OCI-LY1 (cell line): ENCODE results near the gene PIGN.

ENCODE experiments used
- H2AFZ ChIP-seq: fragments of 200-600 bp; sonication (generic), shearing (Covaris generic); 2 replicates; pipeline ENCODE4 v1.6.0; 2014; ENCODE audit warnings: antibody characterized with exemption, mild to moderate bottlenecking, low read length
- H3F3A ChIP-seq: fragments of 200-600 bp; sonication (generic), shearing (Covaris generic); 2 replicates; pipeline ENCODE4 v1.6.0; 2014; ENCODE audit warnings: mild to moderate bottlenecking, antibody characterized with exemption, low read length, moderate library complexity; ENCODE audit not compliant: insufficient read depth
- H3K27ac ChIP-seq: fragments of 200-600 bp; sonication (generic); 2 replicates; pipeline ENCODE4 v1.5.1; 2014; ENCODE audit warnings: low read length, mixed run types, mild to moderate bottlenecking, low read depth; ENCODE audit not compliant: poor library complexity, severe bottlenecking
- H3K27me3 ChIP-seq: fragments of 200-600 bp; sonication (generic); 2 replicates; pipeline ENCODE4 v1.6.0; 2014; ENCODE audit warnings: antibody characterized with exemption, mild to moderate bottlenecking, low read length, moderate library complexity; ENCODE audit not compliant: insufficient read depth
- H3K36me3 ChIP-seq: fragments of 200-600 bp; sonication (generic); 2 replicates; pipeline ENCODE4 v1.6.1; 2014; ENCODE audit warnings: mild to moderate bottlenecking, antibody characterized with exemption, low read length, moderate library complexity, mixed read lengths; ENCODE audit not compliant: insufficient read depth
- H3K4me1 ChIP-seq: fragments of 200-600 bp; sonication (generic); 2 replicates; pipeline ENCODE4 v1.5.1; 2014; ENCODE audit warnings: mild to moderate bottlenecking, low read length, moderate library complexity; ENCODE audit not compliant: insufficient read depth, severe bottlenecking
- H3K4me2 ChIP-seq: fragments of 200-600 bp; sonication (generic), shearing (Covaris generic); 2 replicates; pipeline ENCODE4 v1.6.1; 2014; ENCODE audit warnings: low read length
- H3K4me3 ChIP-seq: fragments of 200-600 bp; sonication (generic); 2 replicates; pipeline ENCODE4 v1.5.1; 2014; ENCODE audit warnings: low read length, low read depth, mild to moderate bottlenecking, mixed read lengths; ENCODE audit not compliant: poor library complexity, severe bottlenecking
- H3K79me2 ChIP-seq: fragments of 200-600 bp; shearing (Covaris generic); 2 replicates; pipeline ENCODE4 v1.6.1; 2016; ENCODE audit warnings: mixed run types, low read length, mixed read lengths; ENCODE audit not compliant: insufficient read depth
- H3K9ac ChIP-seq: fragments of 200-600 bp; sonication (generic), shearing (Covaris generic); 2 replicates; pipeline ENCODE4 v1.6.1; 2014; ENCODE audit warnings: mild to moderate bottlenecking, low read length, mixed read lengths
- H3K9me2 ChIP-seq: fragments of 200-600 bp; sonication (generic), shearing (Covaris generic); 2 replicates; pipeline ENCODE4 v1.6.1; 2014; ENCODE audit warnings: low read depth, mild to moderate bottlenecking, low read length, mixed read lengths
- H3K9me3 ChIP-seq: fragments of 200-600 bp; shearing (Covaris generic); 2 replicates; pipeline ENCODE4 v1.6.1; 2014; ENCODE audit warnings: low read length, mixed read lengths
- H4K20me1 ChIP-seq: fragments of 200-600 bp; sonication (generic), shearing (Covaris generic); 2 replicates; pipeline ENCODE4 v1.6.0; 2016; ENCODE audit warnings: mild to moderate bottlenecking, low read length; ENCODE audit not compliant: insufficient read depth
- EZH2 ChIP-seq: fragments of 200-600 bp; sonication (generic), shearing (Covaris generic); IDR thresholded peaks from 2 replicates; pipeline ENCODE4 v1.8.0; 2017; ENCODE audit warnings: borderline replicate concordance, mixed run types, mild to moderate bottlenecking, antibody characterized with exemption, low read length, moderate library complexity, mixed read lengths
- TF ChIP-seq, protein P1 (sequence below): fragments of 200-600 bp; sonication (generic), shearing (Covaris generic); IDR thresholded peaks from 2 replicates; pipeline ENCODE4 v1.5.1; 2017; ENCODE audit warnings: mild to moderate bottlenecking, antibody characterized with exemption, low read length, moderate library complexity, mixed read lengths

Gene PIGN

DNA sequence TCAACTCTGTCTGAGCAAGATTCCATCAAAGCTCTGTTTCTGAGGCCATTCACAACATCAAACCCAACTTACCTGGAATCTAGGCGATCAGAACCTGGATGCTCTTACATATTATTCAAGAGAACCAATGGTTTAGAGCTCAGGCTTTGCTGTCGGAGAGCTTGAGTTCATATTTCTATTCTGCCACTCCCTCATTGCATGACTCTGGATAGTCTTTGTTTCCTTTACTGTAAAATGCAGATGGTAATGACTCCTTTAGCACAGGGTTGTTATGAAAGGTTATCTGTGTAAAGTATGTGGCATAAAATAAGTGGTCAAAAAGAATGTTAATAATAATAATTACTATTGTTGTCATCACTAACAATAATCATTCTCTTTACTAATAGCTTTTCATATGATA lies 12.8 kb upstream of the PIGN start:
- Histone ChIP-seq H3K79me2 (peaks cover 84% of the 10 kb centered on the region), H3F3A (no peaks in the 10 kb centered on the region), H3K36me3 (no peaks in the 10 kb centered on the region), H3K9me2 (no peaks in the 10 kb centered on the region), H3K4me3 (no peak overlapping the region), H3K9ac (no peak overlapping the region), H3K27me3 (no peaks in the 10 kb centered on the region), H3K9me3 (no peaks in the 10 kb centered on the region), H2AFZ (no peak overlapping the region), H3K4me2 (no peak overlapping the region), H4K20me1 (no peaks in the 10 kb centered on the region), H3K27ac (no peak overlapping the region), H3K4me1 (no peaks in the 10 kb centered on the region)
- TF ChIP-seq, protein P1, sequence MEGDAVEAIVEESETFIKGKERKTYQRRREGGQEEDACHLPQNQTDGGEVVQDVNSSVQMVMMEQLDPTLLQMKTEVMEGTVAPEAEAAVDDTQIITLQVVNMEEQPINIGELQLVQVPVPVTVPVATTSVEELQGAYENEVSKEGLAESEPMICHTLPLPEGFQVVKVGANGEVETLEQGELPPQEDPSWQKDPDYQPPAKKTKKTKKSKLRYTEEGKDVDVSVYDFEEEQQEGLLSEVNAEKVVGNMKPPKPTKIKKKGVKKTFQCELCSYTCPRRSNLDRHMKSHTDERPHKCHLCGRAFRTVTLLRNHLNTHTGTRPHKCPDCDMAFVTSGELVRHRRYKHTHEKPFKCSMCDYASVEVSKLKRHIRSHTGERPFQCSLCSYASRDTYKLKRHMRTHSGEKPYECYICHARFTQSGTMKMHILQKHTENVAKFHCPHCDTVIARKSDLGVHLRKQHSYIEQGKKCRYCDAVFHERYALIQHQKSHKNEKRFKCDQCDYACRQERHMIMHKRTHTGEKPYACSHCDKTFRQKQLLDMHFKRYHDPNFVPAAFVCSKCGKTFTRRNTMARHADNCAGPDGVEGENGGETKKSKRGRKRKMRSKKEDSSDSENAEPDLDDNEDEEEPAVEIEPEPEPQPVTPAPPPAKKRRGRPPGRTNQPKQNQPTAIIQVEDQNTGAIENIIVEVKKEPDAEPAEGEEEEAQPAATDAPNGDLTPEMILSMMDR = no peak
- TF ChIP-seq EZH2 = no peak

DNA sequence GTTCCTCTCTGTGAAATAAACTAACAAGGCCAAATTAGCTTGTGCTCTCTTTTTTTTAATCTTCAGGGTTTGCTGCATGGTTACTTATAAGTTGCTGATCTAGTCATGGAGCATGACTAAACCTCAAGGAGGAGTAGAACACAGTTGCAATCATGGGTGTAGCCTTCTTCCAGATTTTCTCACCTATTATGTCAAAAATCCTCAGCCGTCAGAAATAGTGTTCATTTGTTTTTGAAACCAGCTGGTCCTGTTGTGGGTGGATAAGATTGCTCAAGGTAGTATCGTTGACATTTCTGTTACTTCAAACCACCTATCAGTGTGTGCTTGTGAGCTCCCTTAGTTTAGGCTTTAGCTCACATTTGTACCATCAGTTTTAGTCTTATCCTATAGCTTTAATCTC lies 11.4 kb upstream of the PIGN start:
- Histone ChIP-seq H3K27ac (no peak overlapping the region), H2AFZ (no peak overlapping the region), H3K36me3 (no peaks in the 10 kb centered on the region), H3K9me3 (no peaks in the 10 kb centered on the region), H3K9ac (no peak overlapping the region), H3K4me2 (no peak overlapping the region), H3K79me2 (peaks cover 93% of the 10 kb centered on the region), H4K20me1 (no peaks in the 10 kb centered on the region), H3F3A (no peaks in the 10 kb centered on the region), H3K4me3 (no peak overlapping the region), H3K4me1 (no peaks in the 10 kb centered on the region), H3K9me2 (no peaks in the 10 kb centered on the region), H3K27me3 (no peaks in the 10 kb centered on the region)
- TF ChIP-seq, protein P1 = no peak
- no peak for TF ChIP-seq EZH2

DNA sequence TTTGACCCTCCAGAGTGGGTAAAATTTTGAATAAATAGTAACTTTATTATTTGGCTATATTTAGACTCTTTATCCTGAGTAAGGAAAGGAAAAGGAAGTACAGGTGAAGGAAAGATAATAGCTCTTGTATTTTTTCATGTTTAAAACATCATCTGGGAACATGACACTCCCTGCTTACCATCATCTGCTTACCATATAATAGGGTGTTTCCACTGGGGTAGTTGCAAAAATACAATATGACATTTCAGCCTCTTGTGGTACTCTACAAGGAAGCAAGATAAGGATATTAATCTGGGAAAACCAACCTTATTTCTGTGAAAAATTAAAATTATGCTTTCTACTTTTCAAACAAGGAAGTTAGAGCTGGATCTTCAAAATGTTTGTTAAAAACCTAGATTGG lies 10.1 kb upstream of the PIGN start:
- H2AFZ ChIP-seq = no peak overlapping the region
- peaks cover 5% of the 10 kb centered on the region for H3K36me3 ChIP-seq
- TF ChIP-seq, protein P1 = no peak
- TF ChIP-seq EZH2 = no peak
- H3K9ac ChIP-seq = no peak overlapping the region
- H3K4me2 ChIP-seq = no peak overlapping the region
- no peak overlapping the region for H3K4me3 ChIP-seq
- no peaks in the 10 kb centered on the region for H3K9me3 ChIP-seq
- no peak overlapping the region for H3K27ac ChIP-seq
- H3K9me2 ChIP-seq = no peaks in the 10 kb centered on the region
- H3F3A ChIP-seq = no peaks in the 10 kb centered on the region
- peaks cover 96% of the 10 kb centered on the region for H3K79me2 ChIP-seq
- H4K20me1 ChIP-seq = no peaks in the 10 kb centered on the region
- no peaks in the 10 kb centered on the region for H3K4me1 ChIP-seq
- H3K27me3 ChIP-seq = no peaks in the 10 kb centered on the region
